ENCODE data around the gene TDP2. TPM values are rescaled to one million over a fixed set of nuclear protein-coding genes. Genes with fewer than 3 reads are reported as not detected.

The TDP2 gene
- total RNA-seq, 1 donor from 2014 or later = 27.2 TPM

DNA sequence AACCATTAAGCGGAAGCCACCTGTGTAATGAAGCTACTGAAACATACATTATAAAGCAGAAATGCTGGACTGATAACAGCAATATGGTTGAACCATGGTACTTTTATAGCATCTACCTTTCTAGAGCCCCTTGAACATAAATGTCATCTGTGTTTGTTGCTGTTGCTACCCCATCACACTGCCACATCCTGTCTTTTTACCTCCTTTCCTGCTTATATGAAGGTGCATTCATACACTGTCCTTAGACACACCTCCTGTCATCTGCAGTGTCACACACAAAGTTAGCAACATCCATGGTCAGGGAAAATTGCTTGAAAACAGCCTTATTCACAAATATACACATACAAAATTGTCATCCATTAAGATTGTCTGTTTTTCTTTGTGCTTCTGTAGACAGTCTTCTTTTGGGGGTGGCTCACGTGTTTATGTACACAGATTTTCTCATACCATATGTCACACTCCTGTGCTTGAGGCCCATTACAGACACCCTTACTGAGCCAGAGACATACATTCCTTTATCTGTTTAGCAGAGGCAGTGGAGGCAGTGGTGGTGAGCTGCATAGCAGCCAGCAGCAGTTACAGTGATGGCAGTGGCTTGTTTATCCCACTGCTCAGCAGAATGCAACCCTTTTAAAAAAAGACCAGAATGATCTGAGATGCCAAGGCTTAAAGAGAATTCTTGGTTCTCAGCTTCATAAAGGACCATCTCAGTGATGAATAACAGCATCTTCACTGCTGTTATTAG lies 26.3 kb upstream of the TDP2 start:
- H3K27me3 Mint-ChIP-seq (ENCODE audit: low read depth, unreplicated experiment) = no peaks in the 10 kb centered on the region
- Histone ChIP-seq H3K36me3 (ENCODE audit: insufficient read depth, low read length) (no peaks in the 10 kb centered on the region), H3K4me3 (ENCODE audit: insufficient read depth, low read depth, low read length) (no peak overlapping the region), H3K27me3 (ENCODE audit: insufficient read depth, low read length) (no peaks in the 10 kb centered on the region), H3K27ac (ENCODE audit: low read depth, low read length) (no peak overlapping the region), H3K9me3 (ENCODE audit: insufficient read depth, low read depth, low read length) (no peaks in the 10 kb centered on the region), H4K20me1 (ENCODE audit: insufficient read depth, low read length) (no peaks in the 10 kb centered on the region), H3K79me2 (ENCODE audit: insufficient read depth, low read length) (no peaks in the 10 kb centered on the region), H3K4me1 (ENCODE audit: insufficient read depth, low read length) (no peaks in the 10 kb centered on the region), H2AFZ (ENCODE audit: low read depth, low read length) (no peak overlapping the region), H3K4me2 (ENCODE audit: low read length) (no peak overlapping the region), H3K9ac (ENCODE audit: low read length) (no peak overlapping the region)
- no peak for FAIRE-seq
- H3K4me3 Mint-ChIP-seq (ENCODE audit: unreplicated experiment) = no peak overlapping the region
- no peak for DNase-seq (ENCODE audit: low read depth)
- H3K27ac Mint-ChIP-seq (ENCODE audit: unreplicated experiment) = no peak overlapping the region
- TF ChIP-seq EZH2 (IDR thresholded peaks at IDR 0.05; ENCODE audit: insufficient read depth, low read length) (no peak), CTCF (IDR thresholded peaks at IDR 0.05; ENCODE audit: insufficient read depth, low read depth, low read length) (no peak)
- H3K36me3 Mint-ChIP-seq (ENCODE audit: low read depth, unreplicated experiment) = no peaks in the 10 kb centered on the region
- no peaks in the 10 kb centered on the region for H3K9me3 Mint-ChIP-seq (ENCODE audit: unreplicated experiment)
- peaks cover 2% of the 10 kb centered on the region for H3K4me1 Mint-ChIP-seq (ENCODE audit: low read depth, unreplicated experiment)

- Mint-ChIP-seq H3K27me3 (ENCODE audit: low read depth, unreplicated experiment) (no peaks in the 10 kb centered on the region), H3K4me1 (ENCODE audit: low read depth, unreplicated experiment) (peaks cover 2% of the 10 kb centered on the region), H3K27ac (ENCODE audit: unreplicated experiment) (no peak overlapping the region), H3K9me3 (ENCODE audit: unreplicated experiment) (no peaks in the 10 kb centered on the region), H3K36me3 (ENCODE audit: low read depth, unreplicated experiment) (no peaks in the 10 kb centered on the region), H3K4me3 (ENCODE audit: unreplicated experiment) (no peak overlapping the region)
- H3K36me3 ChIP-seq (ENCODE audit: insufficient read depth, low read length) = no peaks in the 10 kb centered on the region
- H3K79me2 ChIP-seq (ENCODE audit: insufficient read depth, low read length) = no peaks in the 10 kb centered on the region
- H3K27ac ChIP-seq (ENCODE audit: low read depth, low read length) = no peak overlapping the region
- no peak overlapping the region for H3K9ac ChIP-seq (ENCODE audit: low read length)
- H3K9me3 ChIP-seq (ENCODE audit: insufficient read depth, low read depth, low read length) = no peaks in the 10 kb centered on the region
- TF ChIP-seq EZH2 (IDR thresholded peaks at IDR 0.05; ENCODE audit: insufficient read depth, low read length) = no peak
- no peak for TF ChIP-seq CTCF (IDR thresholded peaks at IDR 0.05; ENCODE audit: insufficient read depth, low read depth, low read length)
- no peak overlapping the region for H2AFZ ChIP-seq (ENCODE audit: low read depth, low read length)
- H3K4me3 ChIP-seq (ENCODE audit: insufficient read depth, low read depth, low read length) = no peak overlapping the region
- DNase-seq (ENCODE audit: low read depth) (no peak), FAIRE-seq (no peak)
- no peaks in the 10 kb centered on the region for H3K27me3 ChIP-seq (ENCODE audit: insufficient read depth, low read length)
- no peak overlapping the region for H3K4me2 ChIP-seq (ENCODE audit: low read length)
- no peaks in the 10 kb centered on the region for H3K4me1 ChIP-seq (ENCODE audit: insufficient read depth, low read length)
- H4K20me1 ChIP-seq (ENCODE audit: insufficient read depth, low read length) = no peaks in the 10 kb centered on the region
These were observed 25.7 kb upstream of the TDP2 start for GRCh38 chr6:24692415-24692814.

GRCh38 chr6:24692003-24692402 lies 25.3 kb upstream of the TDP2 start:
- no peaks in the 10 kb centered on the region for H3K79me2 ChIP-seq (ENCODE audit: insufficient read depth, low read length)
- H2AFZ ChIP-seq (ENCODE audit: low read depth, low read length) = no peak overlapping the region
- DNase-seq (ENCODE audit: low read depth) = no peak
- H3K9me3 ChIP-seq (ENCODE audit: insufficient read depth, low read depth, low read length) = no peaks in the 10 kb centered on the region
- FAIRE-seq = no peak
- H3K9ac ChIP-seq (ENCODE audit: low read length) = no peak overlapping the region
- no peaks in the 10 kb centered on the region for H3K27me3 Mint-ChIP-seq (ENCODE audit: low read depth, unreplicated experiment)
- peaks cover 2% of the 10 kb centered on the region for H3K4me1 Mint-ChIP-seq (ENCODE audit: low read depth, unreplicated experiment)
- no peak overlapping the region for H3K4me3 ChIP-seq (ENCODE audit: insufficient read depth, low read depth, low read length)
- no peaks in the 10 kb centered on the region for H3K4me1 ChIP-seq (ENCODE audit: insufficient read depth, low read length)
- no peak overlapping the region for H3K4me2 ChIP-seq (ENCODE audit: low read length)
- peaks cover under 1% of the 10 kb centered on the region for H3K36me3 Mint-ChIP-seq (ENCODE audit: low read depth, unreplicated experiment)
- peak overlapping the region; percentile 23 for H3K27ac Mint-ChIP-seq (ENCODE audit: unreplicated experiment)
- no peaks in the 10 kb centered on the region for H4K20me1 ChIP-seq (ENCODE audit: insufficient read depth, low read length)
- H3K27ac ChIP-seq (ENCODE audit: low read depth, low read length) = no peak overlapping the region
- H3K27me3 ChIP-seq (ENCODE audit: insufficient read depth, low read length) = no peaks in the 10 kb centered on the region
- TF ChIP-seq CTCF (IDR thresholded peaks at IDR 0.05; ENCODE audit: insufficient read depth, low read depth, low read length) (no peak), EZH2 (IDR thresholded peaks at IDR 0.05; ENCODE audit: insufficient read depth, low read length) (no peak)
- H3K4me3 Mint-ChIP-seq (ENCODE audit: unreplicated experiment) = no peak overlapping the region
- no peaks in the 10 kb centered on the region for H3K9me3 Mint-ChIP-seq (ENCODE audit: unreplicated experiment)
- no peaks in the 10 kb centered on the region for H3K36me3 ChIP-seq (ENCODE audit: insufficient read depth, low read length)

Data from astrocyte (in vitro differentiated cells and primary cell).